ENCODE measurements around the gene TMEM156.
A peak's percentile ranks its signal among the peaks of the same experiment; 100 is the strongest.
"Not testable (repeated sequence)": the region's sequence is repeated elsewhere in the genome, so short reads cannot be mapped to it uniquely, and the experiment has no call there.

The TMEM156 gene

GRCh38 chr4:39043058-39043860 lies 11.1 kb upstream of the TMEM156 start:
- peak; percentile 47 for DNase-seq

GRCh38 chr4:39042366-39042765 lies 10.2 kb upstream of the TMEM156 start:
- DNase-seq = peak; percentile 41

GRCh38 chr4:39039108-39039507 lies 6.9 kb upstream of the TMEM156 start:
- no peak for DNase-seq

GRCh38 chr4:39037941-39038340 lies 5.7 kb upstream of the TMEM156 start:
- no peak for DNase-seq

GRCh38 chr4:39037491-39037825 lies 5.2 kb upstream of the TMEM156 start:
- DNase-seq = no peak

- no peak for DNase-seq
These were observed 4.0 kb upstream of the TMEM156 start for GRCh38 chr4:39036172-39036571.

- not testable (repeated sequence) for DNase-seq
These were observed 604 bp downstream of the TMEM156 start for GRCh38 chr4:39031590-39032020.

- DNase-seq = no peak
These were observed 1.5 kb downstream of the TMEM156 start for GRCh38 chr4:39030725-39031124.

GRCh38 chr4:39029752-39030694 lies 2.2 kb downstream of the TMEM156 start:
- DNase-seq = no peak

GRCh38 chr4:39026096-39026495 lies 6.1 kb downstream of the TMEM156 start:
- no peak for DNase-seq

- no peak for DNase-seq
These were observed 6.6 kb downstream of the TMEM156 start for GRCh38 chr4:39025552-39026085.

GRCh38 chr4:39024311-39024865 lies 7.8 kb downstream of the TMEM156 start:
- DNase-seq = no peak

- DNase-seq = no peak
These were observed 9.2 kb downstream of the TMEM156 start for GRCh38 chr4:39023059-39023458.

- no peak for DNase-seq
These were observed 10.0 kb downstream of the TMEM156 start for GRCh38 chr4:39022241-39022640.

- DNase-seq = no peak
These were observed 10.6 kb downstream of the TMEM156 start for GRCh38 chr4:39021631-39022030.

- no peak for DNase-seq
These were observed 12.1 kb downstream of the TMEM156 start for GRCh38 chr4:39020130-39020529.

- no peak for DNase-seq
These were observed 18.2 kb downstream of the TMEM156 start for GRCh38 chr4:39014028-39014427.

- no peak for DNase-seq
These were observed 27.5 kb downstream of the TMEM156 start for GRCh38 chr4:39004758-39005157.

- DNase-seq = not testable (repeated sequence)
These were observed 30.2 kb downstream of the TMEM156 start for GRCh38 chr4:39002058-39002457.

- DNase-seq = no peak
These were observed 36.6 kb downstream of the TMEM156 start for GRCh38 chr4:38995660-38996005.

GRCh38 chr4:38994135-38994534 lies 38.1 kb downstream of the TMEM156 start:
- DNase-seq = no peak

- no peak for DNase-seq
These were observed 38.5 kb downstream of the TMEM156 start for GRCh38 chr4:38993683-38994082.

- DNase-seq = no peak
These were observed 42.0 kb downstream of the TMEM156 start for GRCh38 chr4:38990241-38990640.

Data from midbrain (tissue), 1 donor.